ENCODE results near the gene FAM149A. TPM values are rescaled to one million over a fixed set of nuclear protein-coding genes. Genes with fewer than 3 reads are reported as not detected.

Gene FAM149A
- total RNA-seq, 1 donor from 2014 or later = not detected

- Mint-ChIP-seq H3K4me1 (ENCODE audit: low read depth) (no peaks in the 10 kb centered on the region), H3K36me3 (ENCODE audit: low read depth) (no peaks in the 10 kb centered on the region), H3K9me3 (no peaks in the 10 kb centered on the region), H3K4me3 (no peak overlapping the region), H3K27ac (no peak overlapping the region), H3K27me3 (ENCODE audit: insufficient read depth) (peaks cover 3% of the 10 kb centered on the region)
- DNase-seq (ENCODE audit: low spot score) = no peak
- intact Hi-C loops (cut with micrococcal nuclease) = no loop called here
Measured at GRCh38 chr4:186118582-186118981, 14.1 kb downstream of the FAM149A start.

- Mint-ChIP-seq H3K9me3 (no peaks in the 10 kb centered on the region), H3K36me3 (ENCODE audit: low read depth) (no peaks in the 10 kb centered on the region), H3K4me1 (ENCODE audit: low read depth) (no peaks in the 10 kb centered on the region), H3K27me3 (ENCODE audit: insufficient read depth) (peaks cover 3% of the 10 kb centered on the region), H3K4me3 (no peak overlapping the region), H3K27ac (no peak overlapping the region)
- intact Hi-C loops (cut with micrococcal nuclease) = no loop called here
- DNase-seq (ENCODE audit: low spot score) = no peak
Measured at GRCh38 chr4:186121057-186121456, 16.6 kb downstream of the FAM149A start.

- no peak overlapping the region for H3K4me3 Mint-ChIP-seq
- H3K9me3 Mint-ChIP-seq = no peaks in the 10 kb centered on the region
- no peaks in the 10 kb centered on the region for H3K36me3 Mint-ChIP-seq (ENCODE audit: low read depth)
- H3K27me3 Mint-ChIP-seq (ENCODE audit: insufficient read depth) = peaks cover 4% of the 10 kb centered on the region
- H3K27ac Mint-ChIP-seq = no peak overlapping the region
- peaks cover 9% of the 10 kb centered on the region for H3K4me1 Mint-ChIP-seq (ENCODE audit: low read depth)
- intact Hi-C loops (cut with micrococcal nuclease) = no loop called here
- no peak for DNase-seq (ENCODE audit: low spot score)
Measured at GRCh38 chr4:186128842-186129241, 24.3 kb downstream of the FAM149A start.

GRCh38 chr4:186131935-186132334, 27.4 kb downstream of the FAM149A start:
- Mint-ChIP-seq H3K4me3 (no peak overlapping the region), H3K27me3 (ENCODE audit: insufficient read depth) (peaks cover 4% of the 10 kb centered on the region), H3K27ac (no peak overlapping the region), H3K9me3 (no peaks in the 10 kb centered on the region), H3K4me1 (ENCODE audit: low read depth) (peaks cover 19% of the 10 kb centered on the region), H3K36me3 (ENCODE audit: low read depth) (no peaks in the 10 kb centered on the region)
- intact Hi-C loops (cut with micrococcal nuclease) = no loop called here
- DNase-seq (ENCODE audit: low spot score) = no peak

- Mint-ChIP-seq H3K4me1 (ENCODE audit: low read depth) (peaks cover 19% of the 10 kb centered on the region), H3K4me3 (no peak overlapping the region), H3K36me3 (ENCODE audit: low read depth) (no peaks in the 10 kb centered on the region), H3K27me3 (ENCODE audit: insufficient read depth) (peaks cover 4% of the 10 kb centered on the region), H3K9me3 (no peaks in the 10 kb centered on the region), H3K27ac (no peak overlapping the region)
- DNase-seq (ENCODE audit: low spot score) = no peak
- intact Hi-C loops (cut with micrococcal nuclease) = no loop called here
Measured at GRCh38 chr4:186132577-186133242, 28.2 kb downstream of the FAM149A start.

GRCh38 chr4:186134257-186134656, 29.8 kb downstream of the FAM149A start:
- Mint-ChIP-seq H3K27ac (no peak overlapping the region), H3K27me3 (ENCODE audit: insufficient read depth) (peaks cover 9% of the 10 kb centered on the region), H3K36me3 (ENCODE audit: low read depth) (no peaks in the 10 kb centered on the region), H3K4me1 (ENCODE audit: low read depth) (peaks cover 19% of the 10 kb centered on the region), H3K4me3 (no peak overlapping the region), H3K9me3 (no peaks in the 10 kb centered on the region)
- intact Hi-C loops (cut with micrococcal nuclease) = no loop called here
- DNase-seq (ENCODE audit: low spot score) = no peak

GRCh38 chr4:186134861-186135260, 30.4 kb downstream of the FAM149A start:
- Mint-ChIP-seq H3K36me3 (ENCODE audit: low read depth) (no peaks in the 10 kb centered on the region), H3K4me3 (no peak overlapping the region), H3K27me3 (ENCODE audit: insufficient read depth) (peaks cover 9% of the 10 kb centered on the region), H3K4me1 (ENCODE audit: low read depth) (peaks cover 19% of the 10 kb centered on the region), H3K27ac (no peak overlapping the region), H3K9me3 (no peaks in the 10 kb centered on the region)
- intact Hi-C loops (cut with micrococcal nuclease) = loop anchor here (5.0 kb wide), 1 partner anchor 68 kb away; the partner anchor contains the start of gene TLR3
- no peak for DNase-seq (ENCODE audit: low spot score)

GRCh38 chr4:186137196-186137794, 32.8 kb downstream of the FAM149A start:
- no peak for DNase-seq (ENCODE audit: low spot score)
- Mint-ChIP-seq H3K9me3 (no peaks in the 10 kb centered on the region), H3K4me1 (ENCODE audit: low read depth) (peaks cover 19% of the 10 kb centered on the region), H3K27me3 (ENCODE audit: insufficient read depth) (peaks cover 16% of the 10 kb centered on the region), H3K27ac (no peak overlapping the region), H3K36me3 (ENCODE audit: low read depth) (no peaks in the 10 kb centered on the region), H3K4me3 (no peak overlapping the region)
- intact Hi-C loops (cut with micrococcal nuclease) = loop anchor here (1.0 to 5.0 kb wide), 2 partner anchors 70 to 497 kb away; partner anchors contain the start of gene TLR3

- intact Hi-C loops (cut with micrococcal nuclease) = loop anchor here (2.0 kb wide), 2 partner anchors 16 to 46 kb away; partner anchors contain the start of gene CYP4V2
- H3K27ac Mint-ChIP-seq = no peak overlapping the region
- H3K36me3 Mint-ChIP-seq (ENCODE audit: low read depth) = no peaks in the 10 kb centered on the region
- peak overlapping the region; percentile 76 for H3K4me3 Mint-ChIP-seq
- DNase-seq (ENCODE audit: low spot score) = no peak
- H3K27me3 Mint-ChIP-seq (ENCODE audit: insufficient read depth) = peaks cover 50% of the 10 kb centered on the region
- peaks cover 13% of the 10 kb centered on the region for H3K4me1 Mint-ChIP-seq (ENCODE audit: low read depth)
- H3K9me3 Mint-ChIP-seq = no peaks in the 10 kb centered on the region
Measured at GRCh38 chr4:186144198-186144945, 39.9 kb downstream of the FAM149A start.

- Mint-ChIP-seq H3K9me3 (no peaks in the 10 kb centered on the region), H3K4me1 (ENCODE audit: low read depth) (peaks cover 13% of the 10 kb centered on the region), H3K27ac (no peak overlapping the region), H3K27me3 (ENCODE audit: insufficient read depth) (peaks cover 50% of the 10 kb centered on the region), H3K36me3 (ENCODE audit: low read depth) (no peaks in the 10 kb centered on the region), H3K4me3 (peak overlapping the region; percentile 76)
- intact Hi-C loops (cut with micrococcal nuclease) = loop anchor here (2.0 kb wide), 2 partner anchors 16 to 46 kb away; partner anchors contain the start of gene CYP4V2
- no peak for DNase-seq (ENCODE audit: low spot score)
Measured at GRCh38 chr4:186144946-186145569, 40.6 kb downstream of the FAM149A start.

GRCh38 chr4:186146458-186146857, 42.0 kb downstream of the FAM149A start:
- Mint-ChIP-seq H3K27me3 (ENCODE audit: insufficient read depth) (peaks cover 44% of the 10 kb centered on the region), H3K4me1 (ENCODE audit: low read depth) (peaks cover 13% of the 10 kb centered on the region), H3K36me3 (ENCODE audit: low read depth) (no peaks in the 10 kb centered on the region), H3K4me3 (no peak overlapping the region), H3K9me3 (no peaks in the 10 kb centered on the region), H3K27ac (no peak overlapping the region)
- DNase-seq (ENCODE audit: low spot score) = no peak
- intact Hi-C loops (cut with micrococcal nuclease) = no loop called here

- no peak overlapping the region for H3K27ac Mint-ChIP-seq
- intact Hi-C loops (cut with micrococcal nuclease) = no loop called here
- no peaks in the 10 kb centered on the region for H3K36me3 Mint-ChIP-seq (ENCODE audit: low read depth)
- DNase-seq (ENCODE audit: low spot score) = no peak
- H3K4me3 Mint-ChIP-seq = no peak overlapping the region
- peaks cover 13% of the 10 kb centered on the region for H3K4me1 Mint-ChIP-seq (ENCODE audit: low read depth)
- H3K9me3 Mint-ChIP-seq = no peaks in the 10 kb centered on the region
- peaks cover 39% of the 10 kb centered on the region for H3K27me3 Mint-ChIP-seq (ENCODE audit: insufficient read depth)
Measured at GRCh38 chr4:186148336-186148975, 44.0 kb downstream of the FAM149A start.

Data from activated T-helper 1 cell treated with anti-CD3 and anti-CD28 coated beads, Interleukin-12 subunit alpha, Interleukin-12 subunit beta, Interleukin-2, Interleukin-4 antibody, amounts not matched to agents 30 ng/mL and 10 ng/mL and 1 ng/mL, durations not matched to agents 14 hours and 24 hours and 36 hours (primary cell).